Fibroblast of lung (primary cell): Measurements from ENCODE around the gene CHST8. TPM values are rescaled to one million over a fixed set of nuclear protein-coding genes. Genes with fewer than 3 reads are reported as not detected.

Experiments
- DNase-seq, 2 donors: peaks; one replicate each; pipeline versions ENCODE4 v3.0.0 to v3.0.0-alpha.2; 2010; ENCODE audit warnings: low read depth in 2 of 2
- H2AFZ ChIP-seq: 2 replicates; pipeline ENCODE4 v1.5.1; 2012; ENCODE audit warnings: low read length, control low read depth, inconsistent platforms
- H3K27ac ChIP-seq: 2 replicates; pipeline ENCODE4 v1.5.1; 2011; ENCODE audit warnings: low read length, control low read depth; ENCODE audit not compliant: insufficient read depth
- H3K27me3 ChIP-seq: 2 replicates; pipeline ENCODE4 v1.5.1; 2011; ENCODE audit warnings: mild to moderate bottlenecking, low read length; ENCODE audit not compliant: control insufficient read depth, insufficient read depth
- H3K36me3 ChIP-seq: 2 replicates; pipeline ENCODE4 v1.5.1; 2011; ENCODE audit warnings: low read length; ENCODE audit not compliant: control insufficient read depth, insufficient read depth
- H3K4me1 ChIP-seq: 2 replicates; pipeline ENCODE4 v1.5.1; 2011; ENCODE audit warnings: low read length; ENCODE audit not compliant: control insufficient read depth, insufficient read depth; ENCODE audit errors: extremely low read depth
- H3K4me2 ChIP-seq: 2 replicates; pipeline ENCODE4 v1.5.1; 2011; ENCODE audit warnings: low read length, control low read depth; ENCODE audit not compliant: insufficient read depth; ENCODE audit errors: extremely low read depth
- H3K4me3 ChIP-seq, 4 experiments: fragments of 200-600 bp in 1 of 4; sonication (generic) in 1 of 4; replicated peaks in 1 of 4; 2 replicates each; pipeline ENCODE4 v1.5.1; 2011 to 2016; ENCODE audit warnings: low read length in 4 of 4, low read depth in 3 of 4, mild to moderate bottlenecking in 3 of 4, control low read depth in 2 of 4, inconsistent platforms in 1 of 4, mixed read lengths in 1 of 4; ENCODE audit not compliant: insufficient read depth in 1 of 4; ENCODE audit errors: control extremely low read depth in 1 of 4
- H3K79me2 ChIP-seq: 2 replicates; pipeline ENCODE4 v1.5.1; 2012; ENCODE audit warnings: mild to moderate bottlenecking, low read length, inconsistent platforms; ENCODE audit not compliant: control insufficient read depth, insufficient read depth
- H3K9ac ChIP-seq: 2 replicates; pipeline ENCODE4 v1.5.1; 2011; ENCODE audit warnings: mild to moderate bottlenecking, low read length, control low read depth; ENCODE audit not compliant: insufficient read depth
- H3K9me3 ChIP-seq: 2 replicates; pipeline ENCODE4 v1.5.1; 2012; ENCODE audit warnings: low read depth, low read length; ENCODE audit not compliant: control insufficient read depth, insufficient read depth
- H4K20me1 ChIP-seq: 2 replicates; pipeline ENCODE4 v1.5.1; 2011; ENCODE audit warnings: low read length; ENCODE audit not compliant: control insufficient read depth, insufficient read depth; ENCODE audit errors: extremely low read depth
- EZH2 ChIP-seq: IDR thresholded peaks from 2 replicates; pipeline ENCODE4 v1.5.1; 2012; ENCODE audit warnings: low read length, control low read depth, mild to moderate bottlenecking; ENCODE audit errors: missing control alignments
- polyA plus RNA-seq, 2 donors: library from polyadenylated mRNA; depleted of rRNA in 1 of 2; stranded (reverse) in 1 of 2; unstranded in 1 of 2; fragments of >200 nt; gene quantifications; 2 replicates each; pipeline ENCODE4 v1.2.1, GENCODE V29; 2011 to 2012; ENCODE audit warnings: missing spikeins in 1 of 2
- total RNA-seq: library from RNA; depleted of rRNA; stranded (reverse); fragments of >200 nt; gene quantifications from 2 replicates; pipeline ENCODE4 v1.2.1, GENCODE V29; 2014
- TF ChIP-seq, protein P1 (sequence below), 2 donors: IDR thresholded peaks in 1 of 2; conservative IDR thresholded peaks in 1 of 2; 1 replicate in 1 of 2; 2 replicates in 1 of 2; pipeline ENCODE4 v1.5.1; 2011 to 2012; ENCODE audit warnings: low read length in 2 of 2, control low read depth in 1 of 2, inconsistent platforms in 1 of 2, low read depth in 1 of 2, mild to moderate bottlenecking in 1 of 2

Gene CHST8
- total and polyA plus RNA-seq, 2 donors (not counting 1 experiment from before 2014, with no cell fraction given) = not detected

GRCh38 chr19:33721735-33722297 lies 100.1 kb downstream of the CHST8 start:
- TF ChIP-seq EZH2 = no peak
- TF ChIP-seq, protein P1, sequence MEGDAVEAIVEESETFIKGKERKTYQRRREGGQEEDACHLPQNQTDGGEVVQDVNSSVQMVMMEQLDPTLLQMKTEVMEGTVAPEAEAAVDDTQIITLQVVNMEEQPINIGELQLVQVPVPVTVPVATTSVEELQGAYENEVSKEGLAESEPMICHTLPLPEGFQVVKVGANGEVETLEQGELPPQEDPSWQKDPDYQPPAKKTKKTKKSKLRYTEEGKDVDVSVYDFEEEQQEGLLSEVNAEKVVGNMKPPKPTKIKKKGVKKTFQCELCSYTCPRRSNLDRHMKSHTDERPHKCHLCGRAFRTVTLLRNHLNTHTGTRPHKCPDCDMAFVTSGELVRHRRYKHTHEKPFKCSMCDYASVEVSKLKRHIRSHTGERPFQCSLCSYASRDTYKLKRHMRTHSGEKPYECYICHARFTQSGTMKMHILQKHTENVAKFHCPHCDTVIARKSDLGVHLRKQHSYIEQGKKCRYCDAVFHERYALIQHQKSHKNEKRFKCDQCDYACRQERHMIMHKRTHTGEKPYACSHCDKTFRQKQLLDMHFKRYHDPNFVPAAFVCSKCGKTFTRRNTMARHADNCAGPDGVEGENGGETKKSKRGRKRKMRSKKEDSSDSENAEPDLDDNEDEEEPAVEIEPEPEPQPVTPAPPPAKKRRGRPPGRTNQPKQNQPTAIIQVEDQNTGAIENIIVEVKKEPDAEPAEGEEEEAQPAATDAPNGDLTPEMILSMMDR (conservative IDR thresholded peaks at IDR 0.05 in 1 of 2, IDR thresholded peaks at IDR 0.05 in 1 of 2; ENCODE audit: low read depth in 1 of 2, low read length in 2 of 2) = no peak
- Histone ChIP-seq H2AFZ (no peak overlapping the region), H3K36me3 (no peaks in the 10 kb centered on the region), H3K9ac (no peak overlapping the region), H3K4me2 (no peak overlapping the region), H3K27me3 (no peaks in the 10 kb centered on the region), H3K27ac (no peak overlapping the region), H3K4me1 (no peaks in the 10 kb centered on the region), H4K20me1 (no peaks in the 10 kb centered on the region), H3K9me3 (no peaks in the 10 kb centered on the region), H3K4me3 (no peak overlapping the region), H3K79me2 (no peaks in the 10 kb centered on the region)
- no peak for DNase-seq

- Histone ChIP-seq H3K36me3 (no peaks in the 10 kb centered on the region), H3K27me3 (no peaks in the 10 kb centered on the region), H3K27ac (no peak overlapping the region), H3K9ac (no peak overlapping the region), H3K4me3 (no peak overlapping the region), H3K4me2 (no peak overlapping the region), H3K4me1 (no peaks in the 10 kb centered on the region), H3K9me3 (no peaks in the 10 kb centered on the region), H2AFZ (no peak overlapping the region), H3K79me2 (no peaks in the 10 kb centered on the region), H4K20me1 (no peaks in the 10 kb centered on the region)
- TF ChIP-seq, protein P1 (conservative IDR thresholded peaks at IDR 0.05 in 1 of 2, IDR thresholded peaks at IDR 0.05 in 1 of 2; ENCODE audit: low read depth in 1 of 2, low read length in 2 of 2) = no peak
- TF ChIP-seq EZH2 = no peak
- no peak for DNase-seq
Observed at GRCh38 chr19:33722456-33723239, 100.9 kb downstream of the CHST8 start.

GRCh38 chr19:33723512-33723911 lies 101.8 kb downstream of the CHST8 start:
- H3K4me1 ChIP-seq = no peaks in the 10 kb centered on the region

More at GRCh38 chr19:33723512-33723911, 101.8 kb downstream of the CHST8 start:
- Histone ChIP-seq H3K79me2 (no peaks in the 10 kb centered on the region), H4K20me1 (no peaks in the 10 kb centered on the region), H2AFZ (no peak overlapping the region), H3K27ac (no peak overlapping the region), H3K4me2 (no peak overlapping the region), H3K27me3 (no peaks in the 10 kb centered on the region), H3K9ac (no peak overlapping the region), H3K9me3 (no peaks in the 10 kb centered on the region), H3K4me3 (no peak overlapping the region), H3K36me3 (no peaks in the 10 kb centered on the region)
- TF ChIP-seq, protein P1 (conservative IDR thresholded peaks at IDR 0.05 in 1 of 2, IDR thresholded peaks at IDR 0.05 in 1 of 2; ENCODE audit: low read depth in 1 of 2, low read length in 2 of 2) = no peak
- no peak for TF ChIP-seq EZH2
- DNase-seq = no peak
